ENCODE results near the gene CBX6. TPM values are rescaled to one million over a fixed set of nuclear protein-coding genes. Genes with fewer than 3 reads are reported as not detected.

Gene CBX6
- total and polyA plus RNA-seq, 2 of the 8 experiments (the other 6 are each of a cell fraction or from before 2014, with no cell fraction given): 10.6 to 27.5 TPM

GRCh38 chr22:38837414-38837928 lies 34.5 kb downstream of the CBX6 start:
- Histone ChIP-seq H3K27me3 (replicated peaks in 1 of 4; ENCODE audit: control insufficient read depth in 3 of 4, extremely low read depth in 1 of 4, insufficient read depth in 3 of 4, low read length in 3 of 4) (peaks cover 6 to 20% (median 14%) of the 10 kb centered on the region in 4 experiments), H3K4me2 (ENCODE audit: insufficient read depth in 1 of 2, low read depth in 2 of 2, low read length in 2 of 2) (no peak overlapping the region), H3K23me2 (ENCODE audit: low read depth, low read length) (peaks cover 1% of the 10 kb centered on the region; the same call in 1 of the 2 replicates), H2BK15ac (ENCODE audit: low read length) (no peak overlapping the region), H3K14ac (ENCODE audit: insufficient read length) (no peak overlapping the region), H3K79me2 (ENCODE audit: control insufficient read depth in 1 of 2, insufficient read depth in 2 of 2, low read length in 2 of 2) (no peaks in the 10 kb centered on the region), H3K4me1 (replicated peaks in 1 of 4; ENCODE audit: control insufficient read depth in 3 of 4, insufficient read depth in 4 of 4, low read length in 3 of 4) (peaks cover 0 to 6% (median 3%) of the 10 kb centered on the region in 4 experiments; a peak in 5 of 7 replicates), H4K5ac (ENCODE audit: insufficient read length, low read depth, low read length) (no peak overlapping the region), H3K79me1 (ENCODE audit: low read depth, low read length) (no peaks in the 10 kb centered on the region), H3K4me3 (ENCODE audit: extremely low read depth in 1 of 4, insufficient read depth in 2 of 4, low read depth in 3 of 4, low read length in 4 of 4) (no peak overlapping the region), H3K9ac (replicated peaks in 1 of 4; ENCODE audit: extremely low read depth in 1 of 4, low read depth in 3 of 4, low read length in 3 of 4) (no peak overlapping the region; a peak in 1 of 7 replicates), H3K27ac (ENCODE audit: low read depth, low read length) (no peak overlapping the region), H2AK5ac (ENCODE audit: low read depth, low read length) (no peak overlapping the region), H2BK120ac (replicated peaks; ENCODE audit: low read depth, low read length) (no peak overlapping the region), H3K56ac (replicated peaks; ENCODE audit: insufficient read length, low read depth, low read length) (no peak overlapping the region), H3K18ac (ENCODE audit: extremely low read depth, low read length) (no peak overlapping the region), H2BK20ac (ENCODE audit: low read length) (no peak overlapping the region), H4K20me1 (replicated peaks in 1 of 2; ENCODE audit: control insufficient read depth in 1 of 2, insufficient read depth in 2 of 2, low read length in 2 of 2) (peaks cover 0 to 5% of the 10 kb centered on the region in 2 experiments), H2AFZ (ENCODE audit: low read length) (no peak overlapping the region), H4K91ac (replicated peaks; ENCODE audit: insufficient read length, low read length) (no peak overlapping the region), H3K9me3 (ENCODE audit: insufficient read depth in 2 of 2, low read depth in 1 of 2, low read length in 1 of 2) (no peaks in the 10 kb centered on the region), H3K4ac (replicated peaks; ENCODE audit: insufficient read length, low read depth, low read length) (no peak overlapping the region), H2BK5ac (ENCODE audit: low read depth, low read length) (no peak overlapping the region), H3K36me3 (ENCODE audit: control insufficient read depth in 2 of 4, insufficient read depth in 4 of 4, low read length in 3 of 4) (no peaks in the 10 kb centered on the region), H3K23ac (ENCODE audit: insufficient read length) (no peak overlapping the region), H4K8ac (ENCODE audit: extremely low read depth, insufficient read depth, low read length) (no peak overlapping the region), H2BK12ac (ENCODE audit: low read depth, low read length) (no peak overlapping the region)
- FAIRE-seq (no peak), DNase-seq (ENCODE audit: low read depth in 1 of 2, low spot score in 2 of 2) (no peak)
- 88% methylated on average over 6 of the region's 6 CpGs; no CpG with 5 or more reads in 1 of the 2 experiments for WGBS, 2 experiments (ENCODE audit: extremely low coverage in 1 of 2, insufficient coverage in 1 of 2, insufficient read length in 1 of 2, insufficient replicate concordance in 2 of 2, low coverage in 1 of 2, low lambda C conversion rate in 2 of 2, missing lambda C conversion rate in 1 of 2)
- ChIA-PET POLR2A (ENCODE audit: partially characterized antibody) (interaction anchor here (0.9 kb wide), 1 partner anchor 18 kb away, joined by 3 read pairs; no protein-coding TSS in a partner anchor), CTCF (ENCODE audit: partially characterized antibody) (interaction anchor here (1.0 to 5.6 kb wide), 6 partner anchors 8 to 104 kb away, joined by 3 to 53 read pairs (median 4); no protein-coding TSS in a partner anchor)
- TF ChIP-seq BACH1 (IDR thresholded peaks at IDR 0.05; ENCODE audit: low read length) (no peak), HDAC2 (IDR thresholded peaks at IDR 0.05; ENCODE audit: borderline replicate concordance in 1 of 2, low read depth in 2 of 2, low read length in 2 of 2) (no peak), SP1 (IDR thresholded peaks at IDR 0.05; ENCODE audit: low read depth, low read length) (no peak), ZNF274 (IDR thresholded peaks at IDR 0.05; ENCODE audit: borderline replicate concordance, extremely low read depth, low read length) (no peak), EP300 (IDR thresholded peaks at IDR 0.05; ENCODE audit: borderline replicate concordance in 1 of 2, low read depth in 2 of 2, low read length in 2 of 2) (no peak), JUND (IDR thresholded peaks at IDR 0.05; ENCODE audit: low read length) (no peak), KDM1A (IDR thresholded peaks at IDR 0.05; ENCODE audit: borderline replicate concordance, low read length) (no peak), RBBP5 (IDR thresholded peaks at IDR 0.05; ENCODE audit: borderline replicate concordance, low read depth, low read length) (no peak), POLR2A (IDR thresholded peaks at IDR 0.05; ENCODE audit: control extremely low read depth in 1 of 2, low read depth in 2 of 2, low read length in 2 of 2) (no peak)
